ENCODE data around the gene CPO.

GRCh38 chr2:206983161-206983859 is 44.0 kb downstream of the CPO start:
- TF ChIP-seq CTCF (IDR thresholded peaks at IDR 0.05) = no peak
- no peak for TF ChIP-seq POLR2A (IDR thresholded peaks at IDR 0.05)
- TF ChIP-seq POLR2AphosphoS5 (IDR thresholded peaks at IDR 0.05) = no peak

Measured in prostate gland (tissue), 2 donors.